ENCODE results near the gene ARHGEF4. TPM values are rescaled to one million over a fixed set of nuclear protein-coding genes. Genes with fewer than 3 reads are reported as not detected.
"Not testable (repeated sequence)": the region's sequence is repeated elsewhere in the genome, so short reads cannot be mapped to it uniquely, and the experiment has no call there.

The ARHGEF4 gene
- total RNA-seq, 1 donor from 2014 or later = 12.1 TPM

- no peak for ATAC-seq
- intact Hi-C loops (cut with DNase I) = no loop called here
- no peak for DNase-seq (ENCODE audit: low spot score)
These were observed 149.3 kb downstream of the ARHGEF4 start for GRCh38 chr2:130985831-130986649.

- no peak for DNase-seq (ENCODE audit: low spot score)
- no peak for ATAC-seq
- intact Hi-C loops (cut with DNase I) = no loop called here
These were observed 150.3 kb downstream of the ARHGEF4 start for GRCh38 chr2:130986890-130987493.

DNA sequence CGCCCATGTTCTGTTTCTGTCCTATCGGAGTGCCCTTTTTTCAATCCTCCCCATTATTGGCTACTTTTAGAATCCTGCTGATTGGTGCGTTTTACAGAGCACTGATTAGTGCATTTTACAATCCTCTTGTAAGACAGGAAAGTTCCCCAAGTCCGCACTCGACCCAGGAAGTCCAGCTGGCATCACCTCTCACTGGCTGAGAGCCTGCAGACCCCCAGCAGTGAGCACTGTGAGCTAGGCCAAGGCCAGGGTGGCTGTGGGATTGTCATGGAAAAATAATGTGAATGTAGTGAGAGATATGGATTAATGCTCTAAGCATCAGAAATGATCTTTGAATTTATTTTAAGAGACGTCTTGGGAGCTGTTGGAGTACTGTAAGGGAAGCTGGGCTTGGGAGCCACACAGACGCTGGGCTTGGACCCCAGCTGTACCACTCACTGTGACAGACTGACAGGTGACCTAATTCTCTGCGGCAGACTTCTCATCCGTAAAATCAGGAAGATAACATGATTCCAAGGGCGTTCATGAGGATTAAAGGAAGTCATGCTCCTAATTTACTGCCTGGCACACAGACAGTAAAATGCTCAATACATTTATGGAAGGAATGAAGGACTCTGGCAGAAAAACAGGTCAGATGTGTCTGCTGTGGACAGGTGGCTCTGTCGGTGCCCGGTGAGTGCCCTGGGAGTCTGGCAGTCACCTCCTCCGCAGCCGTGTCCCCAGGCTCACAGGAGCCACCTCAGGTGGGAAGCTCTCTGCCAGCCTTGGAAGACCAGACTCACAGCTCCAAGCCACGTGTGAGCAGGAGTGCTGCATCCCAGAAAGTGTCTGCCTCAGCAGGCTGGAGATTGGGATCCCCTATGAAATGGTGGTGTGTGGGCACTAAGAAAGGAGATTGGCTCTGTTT lies 151.1 kb downstream of the ARHGEF4 start:
- intact Hi-C loops (cut with DNase I) = no loop called here
- no peak for ATAC-seq
- DNase-seq (ENCODE audit: low spot score) = no peak

DNA sequence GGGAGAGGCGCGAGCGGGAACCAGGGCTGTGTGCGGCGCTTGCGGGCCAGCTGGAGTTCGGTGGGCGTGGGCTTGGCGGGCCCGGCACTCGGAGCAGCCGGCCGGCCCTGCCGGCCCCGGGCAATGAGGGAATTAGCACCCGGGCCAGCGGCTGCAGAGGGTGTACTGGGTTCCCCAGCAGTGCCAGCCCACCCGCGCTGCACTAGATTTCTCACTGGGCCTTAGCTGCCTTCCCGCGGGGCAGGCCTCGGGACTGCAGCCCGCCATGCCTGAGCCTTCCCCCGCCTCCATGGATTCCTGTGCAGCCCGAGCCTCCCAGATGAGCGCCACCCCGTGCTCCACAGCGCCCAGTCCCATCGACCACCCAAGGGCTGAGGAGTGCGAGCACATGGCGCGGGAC lies 154.7 kb downstream of the ARHGEF4 start:
- ATAC-seq; intact Hi-C loops (cut with DNase I); DNase-seq (ENCODE audit: low spot score): not testable (repeated sequence)

- ATAC-seq; DNase-seq (ENCODE audit: low spot score); intact Hi-C loops (cut with DNase I): not testable (repeated sequence)
These were observed 155.3 kb downstream of the ARHGEF4 start for GRCh38 chr2:130992003-130992402.

- intact Hi-C loops (cut with DNase I) = no loop called here
- DNase-seq (ENCODE audit: low spot score) (no peak), ATAC-seq (no peak)
These were observed 160.0 kb downstream of the ARHGEF4 start for GRCh38 chr2:130996691-130997090.

GRCh38 chr2:130997198-130997597 lies 160.5 kb downstream of the ARHGEF4 start:
- intact Hi-C loops (cut with DNase I) = no loop called here
- DNase-seq (ENCODE audit: low spot score) = no peak

GRCh38 chr2:130998561-130998960 lies 161.8 kb downstream of the ARHGEF4 start:
- DNase-seq (ENCODE audit: low spot score) = no peak
- ATAC-seq = no peak
- intact Hi-C loops (cut with DNase I) = no loop called here

More at GRCh38 chr2:130997198-130997597, 160.5 kb downstream of the ARHGEF4 start:
- no peak for ATAC-seq

DNA sequence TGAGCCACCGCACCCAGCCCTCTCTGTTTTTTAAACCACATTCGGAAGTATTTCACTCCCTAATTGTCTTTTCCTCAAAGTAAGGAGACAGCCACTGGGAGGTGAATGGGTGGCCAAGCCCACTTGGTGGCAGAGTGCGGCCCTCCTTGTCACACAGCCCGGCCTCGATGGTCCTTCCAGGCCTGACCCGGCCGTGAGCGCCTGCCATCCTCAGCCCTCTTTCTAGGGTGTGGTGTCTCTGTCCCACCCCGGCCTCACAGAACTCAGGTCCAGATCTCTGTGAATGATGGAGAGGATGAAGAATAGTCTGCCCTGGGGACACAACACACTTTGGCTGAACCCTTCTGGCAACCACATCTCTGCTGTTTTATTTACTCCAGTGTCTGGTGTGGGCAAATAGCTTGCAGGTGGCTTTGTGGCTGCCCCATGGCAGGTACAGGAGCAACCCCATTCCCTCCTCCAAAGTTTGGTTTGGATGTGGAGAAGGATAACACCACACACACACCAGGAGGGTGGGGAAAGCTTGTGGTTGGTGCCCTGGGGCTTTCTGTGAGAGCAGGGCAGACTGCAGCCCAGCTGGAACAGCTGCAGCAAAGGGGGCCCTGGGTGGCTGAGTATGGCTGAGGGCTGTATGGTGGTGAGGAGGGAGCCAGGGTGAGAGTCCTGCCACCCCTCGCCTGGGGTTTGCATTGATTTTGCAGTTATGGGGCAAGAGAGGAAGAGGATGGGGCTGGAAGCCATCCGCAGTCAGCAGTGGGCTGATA lies 167.9 kb downstream of the ARHGEF4 start:
- no peak for ATAC-seq
- intact Hi-C loops (cut with DNase I) = no loop called here
- no peak for DNase-seq (ENCODE audit: low spot score)

GRCh38 chr2:131005216-131005935 lies 168.7 kb downstream of the ARHGEF4 start:
- DNase-seq (ENCODE audit: low spot score) (no peak), ATAC-seq (no peak)
- intact Hi-C loops (cut with DNase I) = no loop called here

- ATAC-seq (no peak), DNase-seq (ENCODE audit: low spot score) (no peak)
- intact Hi-C loops (cut with DNase I) = no loop called here
These were observed 169.8 kb downstream of the ARHGEF4 start for GRCh38 chr2:131006561-131006960.

DNA sequence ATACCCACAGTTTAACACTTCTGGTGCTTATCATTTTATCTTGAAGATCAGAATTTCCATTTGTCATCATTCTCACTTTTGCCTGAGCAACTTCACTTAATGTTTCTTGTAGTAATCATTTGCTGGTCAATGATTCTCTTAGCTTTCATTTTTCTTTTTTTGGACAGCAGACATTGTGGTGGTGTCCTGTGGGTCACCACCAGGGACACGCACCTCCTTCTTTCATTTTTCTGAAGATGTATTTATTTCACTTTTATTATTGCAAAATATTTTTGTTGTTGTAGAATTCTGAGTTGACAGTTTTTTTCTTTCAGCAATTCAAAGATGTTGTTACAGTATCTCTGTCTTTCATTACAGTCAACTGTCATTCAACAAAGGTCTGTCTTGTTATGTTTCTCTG lies 172.3 kb downstream of the ARHGEF4 start:
- intact Hi-C loops (cut with DNase I) = no loop called here
- DNase-seq (ENCODE audit: low spot score) (no peak), ATAC-seq (no peak)

DNA sequence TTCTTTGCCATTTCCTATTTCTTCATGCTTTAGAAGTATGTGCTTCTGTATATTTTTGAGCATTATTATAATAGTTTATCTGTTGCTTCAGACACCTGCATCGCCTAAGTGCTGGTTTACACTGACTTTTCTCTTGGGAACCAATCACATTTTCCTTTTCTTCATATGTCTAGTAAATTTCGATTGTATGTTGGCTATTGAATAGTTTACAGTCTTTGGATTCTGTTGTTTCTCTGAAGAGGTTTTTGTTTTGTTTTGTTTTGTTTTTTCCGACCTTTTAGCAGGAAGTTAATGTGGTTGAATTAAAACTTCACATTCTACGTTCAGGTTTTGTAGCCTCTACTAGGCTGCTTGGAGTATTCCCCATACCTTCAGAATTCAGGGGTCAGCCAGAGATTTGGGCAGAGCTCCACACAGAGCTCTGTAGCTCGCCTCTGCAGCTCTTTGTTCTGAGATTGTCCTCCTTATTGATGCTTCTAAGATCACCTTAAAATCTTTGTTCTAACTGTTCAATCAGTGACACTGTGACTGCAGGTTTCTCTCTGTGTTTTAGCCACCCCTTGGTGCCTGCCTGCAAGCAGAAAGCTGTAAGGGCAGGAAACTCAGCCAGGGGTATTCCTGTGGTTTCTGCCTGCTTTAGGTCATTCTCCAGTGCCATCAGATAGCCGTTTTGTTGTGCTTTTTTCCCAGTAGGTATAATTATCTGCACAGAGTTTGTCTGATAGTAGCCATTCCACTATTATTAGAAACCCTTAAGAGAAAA lies 173.2 kb downstream of the ARHGEF4 start:
- intact Hi-C loops (cut with DNase I) = no loop called here
- DNase-seq (ENCODE audit: low spot score) (no peak), ATAC-seq (no peak)

- no peak for DNase-seq (ENCODE audit: low spot score)
- no peak for ATAC-seq
These were observed 173.9 kb downstream of the ARHGEF4 start for GRCh38 chr2:131010566-131010965.

DNA sequence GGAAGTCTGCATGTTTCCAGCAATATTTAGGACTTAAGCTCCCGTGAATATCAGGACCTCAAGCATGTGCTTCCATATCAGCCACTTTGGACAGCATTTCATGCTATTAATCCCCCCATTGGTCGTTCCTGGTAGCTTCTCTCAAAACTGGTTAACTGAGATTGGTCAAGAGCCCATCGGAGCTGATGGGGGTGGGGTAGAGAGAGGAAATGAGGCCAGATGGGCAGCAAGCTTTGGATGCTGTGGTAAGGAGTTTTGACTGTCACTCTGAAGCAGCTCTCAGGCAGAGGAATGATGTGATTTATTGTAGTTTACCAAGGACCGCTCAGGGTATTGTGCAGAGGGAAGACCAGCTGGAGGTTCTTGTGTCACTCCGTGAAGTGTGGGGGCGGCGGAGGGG lies 174.8 kb downstream of the ARHGEF4 start:
- intact Hi-C loops (cut with DNase I) = no loop called here
- DNase-seq (ENCODE audit: low spot score) (no peak), ATAC-seq (no peak)

More at GRCh38 chr2:131010566-131010965, 173.9 kb downstream of the ARHGEF4 start:
- intact Hi-C loops (cut with DNase I) = no loop called here

DNA sequence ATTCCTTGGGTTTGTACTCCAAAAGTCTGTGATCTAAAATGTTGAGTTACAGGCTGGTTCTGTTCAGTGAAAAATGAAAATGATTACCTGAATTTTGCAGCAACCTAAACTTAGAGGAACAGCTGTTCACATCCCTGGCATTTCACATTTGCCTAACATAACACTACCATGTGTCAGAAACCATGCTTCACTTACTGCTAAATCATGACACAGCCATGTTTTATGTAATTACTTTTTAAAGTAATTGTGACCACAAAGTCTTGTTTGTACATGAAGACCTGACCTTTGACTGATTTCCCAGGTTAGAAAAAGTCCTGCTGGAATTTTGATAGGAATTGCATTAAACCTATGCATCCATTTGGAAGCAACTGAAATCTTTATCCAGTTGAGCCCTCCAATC lies 177.4 kb downstream of the ARHGEF4 start:
- ATAC-seq (no peak), DNase-seq (ENCODE audit: low spot score) (no peak)
- intact Hi-C loops (cut with DNase I) = no loop called here

DNA sequence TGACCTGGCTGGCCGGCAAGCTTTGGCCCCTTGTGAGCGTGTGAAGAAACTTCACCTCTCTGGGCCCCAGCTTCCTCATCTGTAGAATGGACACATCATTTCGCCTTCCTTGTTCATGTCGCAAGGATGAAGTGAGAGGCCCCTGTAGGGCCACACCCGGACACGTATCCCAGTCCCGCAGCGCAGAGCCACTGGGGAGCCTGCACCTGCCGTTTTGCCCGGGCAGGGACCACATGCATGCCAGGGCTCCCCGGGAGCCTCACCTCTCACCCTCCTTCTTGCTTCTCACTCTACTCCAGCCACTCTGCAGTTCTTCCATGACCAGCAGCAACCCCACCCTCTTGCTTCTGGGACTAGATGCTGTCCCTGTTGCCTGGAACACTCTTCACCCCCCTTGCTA lies 179.1 kb downstream of the ARHGEF4 start:
- ATAC-seq = no peak
- intact Hi-C loops (cut with DNase I) = no loop called here

More for the DNA sequence above, 179.1 kb downstream of the ARHGEF4 start:
- no peak for DNase-seq (ENCODE audit: low spot score)

Data from sciatic nerve (tissue), 2 donors.